DOHH2 (cell line): Measurements from ENCODE around the gene KRTAP5-6.

Experiments used
- EZH2phosphoT487 ChIP-seq: fragments of 200-600 bp; sonication (generic); IDR thresholded peaks from 2 replicates; pipeline ENCODE4 v1.6.1; 2017; ENCODE audit warnings: borderline replicate concordance, mild to moderate bottlenecking, antibody characterized with exemption, low read length, moderate library complexity, mixed read lengths
- TF ChIP-seq, protein P1 (sequence below): fragments of 200-600 bp; sonication (generic); IDR thresholded peaks from one replicate; pipeline ENCODE4 v1.5.1; 2014; ENCODE audit warnings: antibody characterized with exemption, mild to moderate bottlenecking, low read depth, low read length; ENCODE audit not compliant: poor library complexity, severe bottlenecking

DNA sequence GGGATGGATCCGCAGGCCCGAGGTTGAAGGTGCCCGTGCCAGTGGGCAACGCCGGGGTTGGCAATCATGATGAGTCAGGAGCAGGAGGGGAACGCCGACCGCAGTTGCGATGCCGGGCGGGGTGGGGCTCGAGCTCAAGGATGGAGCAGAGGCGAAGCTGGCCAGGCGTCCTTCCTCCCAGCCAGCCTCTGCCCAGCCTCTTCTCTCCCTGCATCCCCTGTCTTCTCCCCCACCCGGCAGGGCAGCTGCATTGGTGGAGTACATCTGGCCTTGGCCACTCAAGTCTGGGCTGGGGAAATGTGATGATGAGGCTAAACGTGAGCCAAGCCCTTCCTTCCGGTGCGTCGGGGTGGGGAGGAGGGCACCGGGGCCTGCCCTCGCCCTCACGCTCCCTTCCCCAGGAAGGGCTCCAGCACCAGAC, 49.5 kb downstream of the KRTAP5-6 start:
- TF ChIP-seq, protein P1, sequence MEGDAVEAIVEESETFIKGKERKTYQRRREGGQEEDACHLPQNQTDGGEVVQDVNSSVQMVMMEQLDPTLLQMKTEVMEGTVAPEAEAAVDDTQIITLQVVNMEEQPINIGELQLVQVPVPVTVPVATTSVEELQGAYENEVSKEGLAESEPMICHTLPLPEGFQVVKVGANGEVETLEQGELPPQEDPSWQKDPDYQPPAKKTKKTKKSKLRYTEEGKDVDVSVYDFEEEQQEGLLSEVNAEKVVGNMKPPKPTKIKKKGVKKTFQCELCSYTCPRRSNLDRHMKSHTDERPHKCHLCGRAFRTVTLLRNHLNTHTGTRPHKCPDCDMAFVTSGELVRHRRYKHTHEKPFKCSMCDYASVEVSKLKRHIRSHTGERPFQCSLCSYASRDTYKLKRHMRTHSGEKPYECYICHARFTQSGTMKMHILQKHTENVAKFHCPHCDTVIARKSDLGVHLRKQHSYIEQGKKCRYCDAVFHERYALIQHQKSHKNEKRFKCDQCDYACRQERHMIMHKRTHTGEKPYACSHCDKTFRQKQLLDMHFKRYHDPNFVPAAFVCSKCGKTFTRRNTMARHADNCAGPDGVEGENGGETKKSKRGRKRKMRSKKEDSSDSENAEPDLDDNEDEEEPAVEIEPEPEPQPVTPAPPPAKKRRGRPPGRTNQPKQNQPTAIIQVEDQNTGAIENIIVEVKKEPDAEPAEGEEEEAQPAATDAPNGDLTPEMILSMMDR, result no peak
- no peak for TF ChIP-seq EZH2phosphoT487
